GM19452 (cell line): ENCODE data around the gene PACRG.

ENCODE experiments used
- ATAC-seq: cut with Tn5 transposase; IDR thresholded peaks from one replicate; pipeline ENCODE4 v1.9.1; 2021; ENCODE audit not compliant: unreplicated experiment

PACRG gene

DNA sequence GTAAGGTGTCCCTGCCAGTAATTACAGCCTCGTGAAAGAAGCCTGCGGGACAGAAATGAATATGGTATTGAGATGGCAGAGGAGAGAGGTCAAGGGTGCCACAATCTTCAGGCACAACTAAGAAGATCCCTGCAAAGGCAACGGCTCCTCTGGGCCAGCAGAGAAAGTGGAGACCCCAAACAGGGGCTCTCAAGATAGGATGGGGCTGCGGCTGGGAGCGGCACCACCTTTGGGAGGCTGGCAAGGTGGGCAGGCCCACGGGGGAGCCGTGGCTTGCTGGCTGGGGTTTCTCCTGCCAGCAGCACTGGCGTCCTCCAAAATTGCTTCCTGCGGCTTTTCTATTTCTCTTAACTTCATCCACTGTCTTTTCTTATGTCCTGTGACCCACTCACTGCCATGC lies 503.1 kb downstream of the PACRG start:
- no peak for ATAC-seq

DNA sequence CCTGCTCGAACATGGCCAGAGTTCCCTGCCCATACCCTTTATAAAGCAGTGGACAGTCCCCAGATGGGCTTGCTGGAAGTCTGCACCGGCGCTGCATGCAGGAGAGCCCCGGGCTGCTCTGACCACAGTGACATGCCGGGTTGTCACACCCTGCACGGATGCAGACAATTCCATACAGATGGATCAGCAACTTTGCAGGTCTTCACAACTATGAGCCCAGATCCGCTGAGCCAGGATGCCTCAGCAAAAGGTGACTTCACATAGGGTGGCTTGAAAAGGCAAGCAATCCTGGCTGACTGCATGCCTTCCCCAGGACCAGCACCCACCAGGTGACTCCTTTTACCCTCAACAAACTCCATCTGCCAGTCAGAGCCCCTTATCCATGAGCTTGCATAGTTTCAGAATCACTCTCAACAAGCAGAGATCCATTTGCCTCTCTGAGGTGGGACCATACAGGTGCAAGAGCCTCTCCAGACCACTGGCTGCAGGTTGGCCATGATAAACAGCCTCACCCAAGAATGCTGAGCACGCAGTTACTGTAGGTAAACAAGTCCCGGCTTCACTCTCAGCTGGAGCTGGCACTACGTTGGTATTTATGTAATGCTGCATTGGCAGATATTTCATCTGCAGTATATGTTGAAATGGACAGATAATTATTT lies 503.7 kb downstream of the PACRG start:
- ATAC-seq, result no peak

DNA sequence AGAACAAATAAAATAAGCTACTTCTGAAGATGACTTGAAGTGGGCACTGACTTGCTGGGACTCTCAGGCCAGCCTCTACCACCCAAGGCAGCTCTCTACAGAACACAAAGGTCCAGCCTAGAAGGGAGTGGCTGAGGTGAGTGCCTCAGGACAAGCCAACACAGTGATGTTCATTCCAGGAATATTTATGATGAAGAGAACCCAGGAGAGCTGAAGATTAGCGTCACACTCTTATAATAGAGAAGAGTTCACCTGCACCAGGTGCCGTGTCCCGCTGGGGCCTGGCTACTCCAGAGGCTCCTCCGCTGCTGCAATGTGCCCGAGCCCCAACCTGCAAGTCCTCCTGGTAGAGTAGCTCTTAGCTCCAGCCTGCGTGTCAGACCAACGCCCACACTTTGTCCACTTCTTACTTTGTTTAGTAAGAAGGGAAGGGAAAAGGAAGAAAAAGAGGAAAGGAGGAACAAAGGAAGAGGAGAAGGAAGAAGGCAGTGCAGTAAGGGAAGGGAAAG lies 504.3 kb downstream of the PACRG start:
- no peak for ATAC-seq

DNA sequence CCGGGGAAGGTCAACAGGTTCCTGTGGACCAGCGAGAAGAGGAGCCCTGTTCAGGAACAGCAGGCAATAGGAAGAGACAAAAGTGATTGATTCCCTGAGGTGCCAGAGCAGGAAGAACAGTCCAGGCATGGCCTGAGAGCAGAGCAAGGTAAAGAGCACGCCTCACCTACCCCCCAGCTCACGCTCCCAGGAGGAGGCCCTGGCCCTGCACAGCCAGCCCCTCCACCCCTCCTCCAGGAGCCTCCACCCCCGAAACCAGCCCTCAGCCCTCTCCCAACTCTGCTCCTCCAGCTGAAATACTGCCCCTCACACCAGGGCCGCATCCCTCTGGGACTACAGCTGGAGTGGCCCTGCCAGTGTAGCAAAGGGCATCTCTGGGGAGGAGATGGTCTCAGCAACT lies 504.9 kb downstream of the PACRG start:
- ATAC-seq, result no peak

DNA sequence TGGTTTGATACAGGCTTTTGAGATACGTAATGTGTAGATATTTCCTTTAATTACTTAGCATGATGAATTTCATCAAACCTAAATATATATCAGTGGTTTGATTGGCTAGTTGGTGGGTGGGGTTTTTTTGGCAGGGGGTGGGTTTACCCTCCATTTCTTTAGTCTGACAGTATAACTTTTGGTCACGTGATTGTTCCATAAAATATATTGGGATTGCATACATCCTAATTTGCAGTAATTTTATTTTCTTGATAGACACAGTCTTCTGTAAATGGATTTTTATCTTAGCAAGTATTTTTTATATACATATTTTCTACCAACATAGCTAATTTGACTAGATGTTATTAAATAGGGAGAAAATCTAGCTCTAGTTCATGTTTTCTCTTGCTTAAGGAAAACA lies 509.3 kb downstream of the PACRG start:
- ATAC-seq, result no peak

DNA sequence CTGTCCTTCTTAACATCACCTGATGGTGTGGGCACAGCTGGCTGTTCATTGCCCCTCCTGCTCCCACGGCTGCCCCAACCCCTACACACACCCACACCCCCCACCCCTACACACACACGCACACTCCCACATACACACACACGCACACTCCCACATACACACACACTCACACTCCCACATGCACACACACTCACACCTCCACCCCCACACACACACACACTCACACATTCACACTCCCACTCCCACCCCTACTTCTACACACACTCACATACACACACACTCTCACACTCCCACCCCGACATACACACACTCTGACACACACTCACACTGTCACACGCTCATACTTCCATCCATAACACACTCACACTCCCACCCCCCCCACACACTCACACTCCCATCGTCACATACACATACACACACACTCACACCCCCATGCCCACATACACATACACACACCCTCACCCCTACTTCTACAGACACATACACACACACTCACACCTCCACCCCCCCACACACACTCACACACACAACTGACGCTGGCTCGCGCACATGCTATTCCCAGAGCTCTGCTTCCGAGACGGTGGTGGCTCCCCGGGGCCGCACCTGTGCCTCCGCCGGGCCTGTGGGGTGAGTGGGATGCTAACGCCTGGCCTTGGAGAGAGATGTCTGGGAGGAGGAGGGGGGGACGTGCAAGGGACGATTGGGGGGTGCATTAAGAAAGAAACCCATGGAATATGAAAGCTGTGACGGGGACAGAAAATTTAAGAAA lies 512.0 kb downstream of the PACRG start:
- no peak for ATAC-seq

DNA sequence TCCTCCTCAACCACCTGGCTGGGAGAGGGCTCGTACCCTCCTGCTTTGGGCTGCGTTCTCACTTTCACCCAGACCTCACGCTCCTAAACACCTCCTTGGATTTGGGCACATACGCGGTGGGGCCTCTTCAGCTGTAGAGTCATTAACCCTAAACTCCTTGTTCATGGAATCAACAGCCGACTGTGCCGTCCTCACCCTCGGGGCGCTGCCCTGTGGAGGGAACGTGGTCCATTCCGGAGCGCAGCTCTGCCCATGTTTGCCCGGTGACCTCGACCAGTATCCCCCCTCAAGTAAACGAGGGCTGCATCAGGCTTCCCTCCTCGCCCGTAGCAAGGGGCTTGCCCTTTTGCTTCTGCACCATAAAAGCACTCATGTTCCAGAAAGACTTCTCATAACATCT lies 512.8 kb downstream of the PACRG start:
- no peak for ATAC-seq

DNA sequence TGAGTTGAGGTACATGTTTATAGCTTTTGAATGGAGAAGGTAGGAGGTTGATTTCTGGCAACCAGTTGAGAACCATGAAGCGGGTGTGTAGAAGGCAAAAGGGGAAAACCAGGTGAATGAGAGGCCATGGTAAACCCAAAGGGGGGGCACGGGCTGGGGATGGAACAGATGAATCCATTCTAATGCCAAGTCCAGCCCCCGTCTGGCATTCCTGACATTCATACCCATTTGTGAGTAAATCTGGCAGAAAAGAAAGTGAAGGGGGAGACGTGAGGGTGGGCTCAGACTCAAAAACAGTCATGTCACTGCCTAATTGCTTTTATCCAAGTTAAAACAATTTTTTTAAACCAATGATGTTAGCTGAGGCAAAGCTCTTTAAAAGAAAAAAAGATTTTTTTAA lies 513.9 kb downstream of the PACRG start:
- no peak for ATAC-seq

DNA sequence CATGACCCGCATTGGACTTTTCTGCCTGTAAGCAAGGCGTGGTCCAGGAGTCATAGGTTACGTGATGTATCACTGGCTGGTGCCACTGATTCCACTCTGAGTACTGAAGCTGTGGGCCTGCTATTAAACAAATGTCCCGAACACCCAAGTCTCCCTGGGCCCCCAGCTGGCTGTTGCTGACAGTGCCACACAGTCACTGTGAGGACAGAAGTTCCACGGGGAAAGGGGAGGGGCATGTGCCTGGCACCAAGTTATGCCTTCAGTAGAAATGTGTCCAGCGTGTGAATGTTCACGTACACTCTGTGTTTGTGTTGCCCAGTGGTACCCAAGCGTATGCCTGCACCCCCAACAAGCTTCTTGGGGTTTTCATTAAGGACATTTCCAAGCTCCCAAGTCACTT lies 515.3 kb downstream of the PACRG start:
- ATAC-seq, result no peak

DNA sequence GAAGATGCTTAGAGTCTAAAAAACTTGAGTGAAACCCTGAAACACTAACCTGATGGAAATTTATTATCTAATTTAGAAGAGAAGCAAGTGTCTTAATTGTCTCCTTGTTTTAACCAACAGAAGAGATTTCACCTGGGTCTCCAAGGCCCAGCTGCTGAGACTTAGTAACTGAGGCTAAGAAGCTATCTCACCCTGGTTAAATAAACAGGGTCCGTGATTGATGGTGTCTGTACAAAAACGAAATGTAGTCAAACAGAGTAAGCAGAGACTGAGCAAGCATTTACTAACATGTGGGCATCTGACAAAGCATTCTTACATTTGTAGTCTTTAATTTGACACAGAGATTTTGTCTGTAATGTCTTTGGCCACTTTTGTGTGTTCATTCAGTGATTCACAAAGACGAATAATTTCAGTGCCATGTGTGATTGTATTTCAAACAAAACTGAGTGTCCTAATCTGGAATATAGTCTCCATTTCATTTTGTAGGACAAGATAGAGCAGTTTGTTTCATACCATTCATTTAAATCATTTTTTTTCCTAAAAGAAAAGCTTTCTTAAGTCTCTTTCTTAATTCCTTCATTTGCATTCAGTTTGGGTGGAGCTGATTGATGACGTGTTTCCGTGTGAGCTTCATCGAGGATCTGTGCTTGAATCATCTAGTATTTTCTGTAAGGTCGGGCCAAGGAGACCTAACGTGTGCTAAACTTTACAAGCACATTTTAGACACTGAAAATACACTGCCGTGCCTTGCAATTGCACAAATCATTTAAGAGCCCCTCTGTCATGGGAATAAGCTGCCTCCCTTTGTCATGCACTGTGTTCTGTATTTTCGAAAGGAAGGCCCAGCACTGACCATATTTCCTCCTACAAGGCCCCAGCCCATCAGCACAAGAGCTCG lies 516.2 kb downstream of the PACRG start:
- no peak for ATAC-seq

DNA sequence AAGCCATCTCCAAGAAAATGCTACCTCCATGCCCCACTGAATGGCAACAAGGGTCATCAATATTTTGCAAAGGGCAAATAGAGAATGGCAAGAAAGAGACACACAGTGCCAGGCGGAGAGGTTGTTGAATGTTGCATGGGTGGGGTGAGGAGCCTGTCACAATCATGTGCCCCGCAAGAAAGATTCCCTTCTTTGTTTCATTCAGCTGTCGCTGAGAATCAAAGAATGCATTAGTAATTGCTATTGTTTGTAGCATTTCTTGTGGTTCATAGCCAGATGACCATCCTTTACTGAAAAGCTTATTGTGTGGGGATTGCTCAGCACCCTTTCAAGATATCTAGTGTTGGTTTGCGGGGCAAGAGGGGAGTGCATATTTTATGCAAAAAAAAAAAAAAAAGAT lies 520.3 kb downstream of the PACRG start:
- no peak for ATAC-seq

DNA sequence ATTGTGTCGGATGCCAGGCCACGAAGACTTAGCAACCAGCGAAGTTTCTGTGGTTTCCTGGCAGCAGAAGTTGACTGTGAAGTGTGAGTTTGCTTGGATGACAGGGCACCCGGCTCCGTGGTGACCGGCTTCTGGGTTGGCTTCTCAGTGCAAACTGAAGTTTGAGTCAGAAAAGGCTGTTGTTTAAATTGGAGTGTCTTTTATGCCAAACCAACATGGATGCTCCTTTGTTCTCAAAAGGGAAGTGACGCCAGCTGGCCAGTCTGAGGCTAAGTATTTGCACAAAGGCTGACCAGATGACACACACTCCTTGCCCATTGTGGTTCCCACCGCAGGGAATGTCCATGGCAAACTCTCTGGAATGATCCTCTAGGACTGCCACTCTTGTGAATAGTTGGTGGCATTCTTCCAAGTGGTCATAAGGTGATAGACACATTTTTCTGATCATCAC lies 521.9 kb downstream of the PACRG start:
- ATAC-seq, result no peak

DNA sequence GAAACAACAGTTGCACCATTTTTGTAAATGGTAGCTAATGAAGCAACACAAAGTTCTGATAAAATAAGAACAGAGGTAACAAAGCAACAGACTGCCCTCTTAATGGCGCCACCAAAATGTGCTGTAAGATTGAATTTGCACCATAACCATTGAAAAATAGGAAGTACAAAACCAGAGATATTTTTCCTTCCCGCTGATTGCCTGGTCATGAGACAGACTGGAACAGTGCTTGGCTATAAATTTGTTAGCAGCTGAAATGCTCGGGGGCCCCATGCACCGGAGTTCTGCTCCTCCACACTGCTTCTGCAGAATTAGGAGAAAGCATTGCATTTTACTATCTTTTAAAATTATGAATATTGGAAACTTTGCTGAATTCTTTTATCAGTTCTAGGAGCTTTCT lies 522.3 kb downstream of the PACRG start:
- no peak for ATAC-seq

DNA sequence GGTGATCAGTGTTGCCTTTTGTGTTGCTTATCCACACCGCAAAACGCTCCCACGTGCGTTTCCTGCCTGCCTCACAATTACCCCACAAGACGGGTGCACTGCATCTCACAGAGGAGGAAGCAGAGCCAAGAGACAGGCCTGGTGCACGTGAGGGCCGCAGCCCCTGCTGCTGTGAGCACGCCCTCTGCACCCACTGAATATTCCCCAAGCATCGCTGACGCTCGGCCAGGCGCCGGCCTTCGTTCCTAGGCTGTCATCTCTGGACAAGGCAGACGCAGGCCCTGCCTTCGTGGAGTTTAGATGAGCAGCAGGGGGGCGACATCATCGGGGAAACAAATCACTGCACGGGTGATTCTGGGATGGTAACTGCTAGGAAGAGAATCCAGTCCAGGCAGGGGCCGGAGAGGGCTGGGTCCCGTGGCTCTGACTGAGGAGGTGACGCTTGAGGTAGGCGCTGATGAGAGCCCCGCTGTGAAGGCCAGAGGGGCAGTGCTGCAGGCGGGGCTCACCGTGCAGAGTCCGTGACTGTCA lies 524.4 kb downstream of the PACRG start:
- ATAC-seq, result no peak

DNA sequence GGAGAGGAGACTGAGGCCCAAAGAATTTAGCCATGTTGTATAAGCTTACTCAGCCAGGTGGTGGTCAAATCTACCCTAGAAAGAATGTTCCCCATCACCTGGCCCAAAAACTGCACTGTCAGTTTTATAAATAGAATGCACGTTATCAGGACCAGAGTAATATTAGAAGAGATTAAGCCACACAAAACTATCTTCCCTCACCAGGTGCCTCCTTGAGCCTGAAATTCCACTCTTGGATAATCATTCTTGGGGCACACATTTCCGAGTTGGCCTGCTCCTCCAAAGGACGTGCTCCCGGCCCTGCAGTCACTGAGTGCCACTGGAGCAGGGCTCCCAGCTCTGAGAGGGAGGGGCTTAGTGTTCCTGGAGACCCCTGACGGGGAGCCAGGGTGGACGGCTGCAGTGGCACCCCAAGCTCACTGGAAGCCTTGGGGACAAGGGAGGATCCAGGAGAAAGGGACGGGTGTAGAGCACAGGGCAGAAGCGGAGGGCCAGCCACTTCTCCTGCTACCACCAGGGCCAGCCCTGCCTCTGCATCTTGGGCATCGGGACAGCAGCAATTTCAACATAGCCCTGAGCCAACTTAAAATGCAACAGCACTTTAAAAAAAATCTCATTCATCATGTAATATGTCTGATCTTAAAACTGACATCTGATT lies 525.9 kb downstream of the PACRG start:
- ATAC-seq, result no peak

DNA sequence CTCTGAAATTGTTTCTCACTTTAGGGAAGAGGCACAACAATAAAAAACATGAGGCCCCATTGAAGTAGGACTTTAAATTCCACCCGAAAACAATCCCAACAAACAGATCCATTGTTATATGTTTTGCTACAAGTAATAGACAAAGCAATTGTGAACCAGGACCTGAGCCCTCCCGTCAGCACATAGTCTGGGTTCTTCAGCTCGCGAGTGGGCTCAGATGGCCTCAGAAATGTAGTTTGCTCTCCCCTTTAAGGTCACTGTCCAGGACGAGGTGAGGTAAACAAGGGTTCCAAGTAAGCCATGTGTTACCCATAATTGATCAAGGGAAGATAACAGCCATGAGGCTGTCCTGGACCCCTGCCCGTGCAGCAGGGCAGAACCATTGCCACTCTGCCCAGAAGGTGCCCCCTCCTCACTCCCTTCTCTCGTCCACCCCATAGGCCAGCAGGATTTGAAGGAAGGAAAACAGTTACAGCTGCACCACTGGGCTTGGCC lies 526.6 kb downstream of the PACRG start:
- ATAC-seq, result no peak

DNA sequence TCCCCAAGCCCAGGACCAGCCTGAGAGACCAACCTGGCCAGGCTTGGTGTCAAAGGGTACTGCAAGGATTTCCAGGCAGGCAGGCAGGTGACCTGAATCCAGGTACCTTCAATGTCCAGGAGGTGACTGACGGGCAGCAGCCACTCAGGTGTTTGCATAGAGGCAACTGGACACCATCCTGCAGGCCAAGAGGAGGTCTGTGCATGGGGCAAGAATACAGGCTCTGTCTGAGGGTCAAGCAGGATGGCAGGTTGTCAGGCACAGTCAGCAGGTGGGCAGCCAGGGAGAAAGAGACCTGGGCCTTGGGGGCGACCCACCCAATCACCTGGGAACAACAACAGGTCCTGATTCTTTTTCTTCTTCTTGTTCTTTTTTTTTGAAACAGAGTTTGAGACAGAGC lies 527.5 kb downstream of the PACRG start:
- no peak for ATAC-seq

DNA sequence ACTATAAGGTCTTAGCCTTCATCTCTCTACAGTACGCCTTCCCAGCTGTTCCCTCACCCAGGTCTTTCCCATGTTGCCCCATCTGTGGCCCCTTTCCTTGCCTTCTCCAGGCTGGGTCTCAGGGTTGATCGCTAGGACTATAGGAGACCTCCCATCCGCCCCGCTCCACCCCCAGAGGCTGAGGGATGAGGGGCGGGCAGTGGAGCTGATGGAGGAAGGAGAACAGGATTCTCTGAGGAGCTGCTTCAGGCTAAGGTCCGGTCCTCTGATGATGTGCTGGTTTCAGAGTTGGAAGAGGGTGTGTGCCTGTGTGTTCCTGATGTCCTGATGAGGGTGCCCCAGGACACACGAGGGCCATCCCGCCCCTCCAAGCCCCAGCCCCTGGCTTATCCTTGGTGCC lies 531.9 kb downstream of the PACRG start:
- ATAC-seq, result no peak

DNA sequence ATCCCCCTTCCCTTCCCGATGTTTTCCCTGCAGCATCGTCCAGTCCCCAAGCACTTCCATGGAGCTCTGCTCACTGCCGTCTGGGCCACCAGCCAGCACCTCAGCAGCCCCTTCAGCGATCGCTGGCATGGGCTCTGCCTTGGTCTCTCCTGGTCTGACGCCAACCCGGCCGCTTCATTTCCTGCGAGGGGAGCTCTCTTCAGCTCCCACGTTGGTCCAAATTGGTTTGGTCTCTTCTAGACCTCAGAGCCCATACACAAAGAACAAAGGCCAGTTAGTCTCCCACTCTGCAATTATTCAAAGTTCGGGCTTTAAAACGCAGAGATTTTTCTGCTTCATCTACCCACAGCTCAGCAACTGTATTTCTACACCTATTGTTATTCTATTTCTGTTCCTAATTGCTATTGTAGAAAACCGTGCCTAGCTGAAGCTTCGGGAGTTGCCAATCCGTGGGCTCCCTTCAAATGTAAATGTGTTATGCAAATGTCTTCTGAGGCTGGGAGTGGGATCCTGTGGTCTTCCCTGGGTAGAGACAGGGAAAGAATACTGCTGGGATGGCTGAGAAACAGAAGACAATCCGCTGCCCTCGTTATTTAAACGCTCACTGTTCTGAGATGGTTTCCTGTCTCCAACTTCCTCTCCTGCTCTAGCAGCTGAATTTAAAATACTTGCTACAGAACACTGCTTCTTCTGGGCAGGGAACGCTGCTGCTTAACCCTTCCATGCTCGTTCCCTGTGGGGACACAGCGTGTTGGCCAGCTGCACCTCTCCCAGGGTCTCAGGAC lies 532.5 kb downstream of the PACRG start:
- no peak for ATAC-seq

DNA sequence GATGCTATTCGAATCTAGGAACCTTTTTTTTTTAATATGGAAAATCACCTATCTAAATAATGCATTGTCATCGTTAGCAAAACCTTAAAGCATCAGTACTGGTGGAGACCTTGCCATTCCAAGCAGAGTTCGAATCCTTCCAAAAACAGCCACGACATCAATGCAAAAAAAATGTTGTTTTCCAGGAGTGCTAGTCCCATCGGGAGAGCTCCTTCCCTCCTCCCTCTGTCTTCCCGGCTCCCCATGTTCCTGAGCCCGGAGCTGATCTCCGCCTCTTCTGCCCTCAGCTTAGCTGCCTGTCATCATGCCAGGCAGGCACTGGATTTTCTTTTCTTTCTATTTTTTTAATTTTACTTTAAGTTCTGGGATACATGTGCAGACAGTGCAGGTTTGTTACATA lies 533.1 kb downstream of the PACRG start:
- no peak for ATAC-seq
